Umbilical cord (tissue), 2 donors: ENCODE measurements around the gene BCL2L11. TPM values are rescaled to one million over a fixed set of nuclear protein-coding genes. Genes with fewer than 3 reads are reported as not detected.

Source experiments
- DNase-seq: peaks from one replicate; pipeline ENCODE4 v3.0.0-alpha.2; 2015; ENCODE audit warnings: low spot score
- total RNA-seq: library from RNA; depleted of rRNA; stranded (reverse); fragments of >200 nt; gene quantifications from one replicate; pipeline ENCODE4 v1.2.3, GENCODE V29; 2014; ENCODE audit warnings: low replicate concordance; ENCODE audit not compliant: insufficient read depth

BCL2L11 gene
- total RNA-seq, 1 donor from 2014 or later = 11.8 TPM

DNA sequence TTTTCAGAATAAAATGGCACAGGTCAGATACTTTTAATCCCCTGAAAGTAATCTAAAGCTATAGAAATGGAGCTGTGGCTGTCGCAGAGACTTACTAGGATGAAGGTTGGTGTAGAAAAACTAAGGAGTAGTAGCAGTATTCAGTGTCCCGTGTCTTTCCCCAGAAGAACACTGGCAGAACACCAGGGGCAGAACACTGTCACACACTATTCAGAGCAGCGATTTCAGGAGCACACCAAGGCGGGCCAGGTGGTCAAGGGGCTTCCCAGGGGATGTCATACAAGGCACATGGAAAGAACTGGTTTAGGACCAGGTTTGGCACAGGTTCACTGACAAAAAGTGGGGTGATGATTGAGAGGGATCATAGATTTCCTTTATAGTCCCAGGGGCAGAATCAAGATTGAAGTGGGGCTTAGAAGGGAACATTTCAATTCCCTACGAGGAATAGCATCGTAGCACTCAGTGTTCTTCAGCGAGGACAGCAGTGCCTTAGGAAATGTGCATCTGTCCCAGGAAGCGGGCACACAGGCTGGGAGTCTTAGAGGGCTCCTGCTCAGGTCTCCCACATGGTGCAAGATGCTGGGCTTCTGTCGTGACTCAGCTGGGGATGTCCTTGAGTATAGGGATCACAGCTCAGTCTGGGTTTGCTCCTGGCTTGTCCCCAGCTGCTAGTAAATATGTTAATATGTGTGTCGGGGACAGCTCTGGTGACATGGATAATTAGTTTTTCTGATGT lies 22.6 kb downstream of the BCL2L11 start:
- no peak for DNase-seq

GRCh38 chr2:111143843-111144198 lies 23.1 kb downstream of the BCL2L11 start:
- DNase-seq = no peak

- DNase-seq = no peak
Observed at GRCh38 chr2:111145103-111145760, 24.5 kb downstream of the BCL2L11 start.

- DNase-seq = no peak
Observed at GRCh38 chr2:111145951-111146350, 25.2 kb downstream of the BCL2L11 start.

GRCh38 chr2:111148225-111148873 lies 27.6 kb downstream of the BCL2L11 start:
- DNase-seq = no peak

DNA sequence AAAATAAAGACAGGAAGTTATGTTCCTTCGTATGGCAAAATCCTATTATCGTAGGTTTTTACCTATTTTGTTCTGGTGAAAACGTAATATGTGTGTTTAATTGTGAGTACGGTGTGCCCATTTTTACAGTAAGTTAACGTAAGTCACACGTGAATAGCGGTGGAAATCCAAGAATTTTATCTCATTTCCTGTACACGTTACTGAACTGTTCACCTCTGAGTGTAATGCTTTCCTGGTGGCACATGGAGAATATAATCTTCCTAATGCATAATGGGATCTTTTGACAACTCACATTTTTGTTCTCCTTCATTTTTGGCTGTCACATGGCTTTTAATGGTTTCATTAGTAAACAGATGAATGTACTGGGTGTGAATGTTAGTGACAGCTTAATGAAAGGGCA lies 28.2 kb downstream of the BCL2L11 start:
- no peak for DNase-seq

GRCh38 chr2:111149882-111150455 lies 29.3 kb downstream of the BCL2L11 start:
- no peak for DNase-seq

DNA sequence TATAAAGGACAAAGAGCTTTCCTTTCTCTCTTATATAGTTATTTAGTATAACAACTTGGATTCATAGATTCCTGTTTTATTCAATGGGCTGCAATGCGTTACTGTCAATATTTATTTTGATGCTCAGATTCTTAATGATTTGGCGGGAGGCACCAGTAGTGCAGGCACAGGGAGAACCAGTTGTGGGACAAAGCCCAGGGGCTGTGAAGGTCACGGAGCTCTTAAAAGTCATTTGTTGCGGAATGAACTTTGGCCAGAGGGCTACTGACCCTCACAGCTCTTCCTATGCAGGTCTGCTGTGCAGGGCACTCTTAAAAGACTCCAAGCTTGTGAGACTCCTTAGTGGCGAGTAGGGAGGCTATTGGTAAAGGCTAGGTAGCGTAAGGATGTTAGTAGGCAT lies 34.0 kb downstream of the BCL2L11 start:
- no peak for DNase-seq

- no peak for DNase-seq
Observed at GRCh38 chr2:111155610-111156009, 34.9 kb downstream of the BCL2L11 start.

- DNase-seq = no peak
Observed at GRCh38 chr2:111156529-111156928, 35.8 kb downstream of the BCL2L11 start.

DNA sequence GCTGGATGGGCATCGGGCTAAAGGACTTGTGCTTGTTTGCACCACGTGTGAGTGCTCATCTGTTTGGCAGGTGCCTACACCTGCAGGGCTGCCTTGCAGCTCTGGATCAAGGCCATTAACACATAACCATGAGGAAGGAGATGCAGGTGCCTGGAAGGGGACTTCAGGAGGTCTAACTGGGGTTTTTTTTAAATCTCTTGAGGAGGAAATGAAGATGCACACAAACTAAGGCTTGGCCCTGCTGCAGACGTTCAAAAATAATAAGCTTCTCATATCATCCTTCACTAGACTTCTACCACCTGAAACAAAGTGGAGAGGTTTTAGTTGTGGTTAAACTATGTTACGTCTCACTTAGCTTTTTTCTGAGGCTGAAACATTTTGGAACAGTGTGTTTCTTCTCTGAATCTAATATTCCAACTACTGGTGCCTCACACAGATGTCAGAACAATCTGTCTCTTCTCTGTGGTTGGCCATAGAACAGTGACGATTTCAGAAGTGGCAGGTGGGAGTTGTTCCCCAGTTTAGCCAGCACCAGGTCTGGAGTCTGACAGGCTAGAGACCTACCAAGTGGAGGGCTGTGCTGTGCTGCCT lies 36.5 kb downstream of the BCL2L11 start:
- DNase-seq = no peak

- DNase-seq = no peak
Observed at GRCh38 chr2:111157798-111158197, 37.1 kb downstream of the BCL2L11 start.

DNA sequence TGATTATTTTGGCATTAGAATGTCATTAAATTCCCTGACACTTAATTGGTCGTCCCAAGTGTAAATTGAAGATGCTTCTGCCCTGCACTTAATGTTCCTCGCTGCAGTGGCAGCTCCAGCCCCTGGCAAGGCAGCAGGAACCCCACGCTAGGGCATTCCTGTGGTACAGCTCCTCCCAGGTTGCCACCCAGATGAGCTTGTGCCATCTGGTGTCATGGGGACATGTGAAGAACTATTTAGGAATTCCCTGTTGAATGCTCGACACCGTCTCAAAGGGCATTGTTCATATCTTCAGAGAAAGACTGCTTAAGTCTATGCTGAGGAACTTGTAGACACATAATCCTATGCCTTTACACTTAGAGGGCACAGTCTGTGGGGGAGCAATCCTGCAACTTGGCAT lies 38.9 kb downstream of the BCL2L11 start:
- DNase-seq = no peak

DNA sequence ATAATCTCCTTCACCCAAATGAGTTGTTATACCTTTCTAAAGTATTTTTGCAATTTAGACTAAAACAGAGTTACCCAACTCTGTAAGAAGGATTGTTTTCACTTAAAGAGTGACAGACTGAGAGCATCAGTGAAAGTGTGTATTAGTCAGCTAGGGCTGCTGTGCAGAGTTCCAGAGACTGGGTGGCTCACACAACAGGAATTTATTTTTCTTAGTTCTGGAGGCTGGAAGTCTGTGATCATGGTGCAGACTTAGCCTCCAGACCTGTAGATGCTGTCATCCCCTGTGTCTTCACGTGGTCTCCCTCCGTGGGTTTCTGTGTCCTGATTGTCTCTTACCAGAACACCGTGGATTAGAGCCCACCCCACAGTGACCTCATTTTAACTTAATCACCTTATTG lies 40.0 kb downstream of the BCL2L11 start:
- DNase-seq = peak; percentile 69

GRCh38 chr2:111161971-111162370 lies 41.3 kb downstream of the BCL2L11 start:
- DNase-seq = no peak

GRCh38 chr2:111162718-111163331 lies 42.1 kb downstream of the BCL2L11 start:
- peak; percentile 26 for DNase-seq

GRCh38 chr2:111164078-111164477 lies 43.4 kb downstream of the BCL2L11 start:
- no peak for DNase-seq

DNA sequence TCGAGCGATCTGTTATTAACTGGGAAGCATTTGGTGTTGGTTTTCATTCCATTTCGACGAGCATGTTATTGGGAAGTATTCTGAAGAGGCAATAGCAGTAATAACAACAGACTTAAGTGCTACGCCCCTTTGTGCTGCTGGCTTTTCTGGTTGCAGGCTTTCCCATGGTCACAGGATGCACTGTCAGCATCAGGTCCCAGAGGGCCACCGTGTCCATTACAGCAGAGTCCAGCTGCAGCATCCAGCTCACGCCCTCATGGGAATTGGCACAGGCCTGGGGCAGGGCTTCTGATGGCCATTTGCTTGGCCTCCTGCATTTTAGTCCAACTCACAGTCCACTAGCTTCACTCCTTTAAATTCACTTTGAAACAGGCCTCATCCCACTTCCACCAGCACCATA lies 44.4 kb downstream of the BCL2L11 start:
- DNase-seq = no peak

- DNase-seq = no peak
Observed at GRCh38 chr2:111166115-111166514, 45.4 kb downstream of the BCL2L11 start.

DNA sequence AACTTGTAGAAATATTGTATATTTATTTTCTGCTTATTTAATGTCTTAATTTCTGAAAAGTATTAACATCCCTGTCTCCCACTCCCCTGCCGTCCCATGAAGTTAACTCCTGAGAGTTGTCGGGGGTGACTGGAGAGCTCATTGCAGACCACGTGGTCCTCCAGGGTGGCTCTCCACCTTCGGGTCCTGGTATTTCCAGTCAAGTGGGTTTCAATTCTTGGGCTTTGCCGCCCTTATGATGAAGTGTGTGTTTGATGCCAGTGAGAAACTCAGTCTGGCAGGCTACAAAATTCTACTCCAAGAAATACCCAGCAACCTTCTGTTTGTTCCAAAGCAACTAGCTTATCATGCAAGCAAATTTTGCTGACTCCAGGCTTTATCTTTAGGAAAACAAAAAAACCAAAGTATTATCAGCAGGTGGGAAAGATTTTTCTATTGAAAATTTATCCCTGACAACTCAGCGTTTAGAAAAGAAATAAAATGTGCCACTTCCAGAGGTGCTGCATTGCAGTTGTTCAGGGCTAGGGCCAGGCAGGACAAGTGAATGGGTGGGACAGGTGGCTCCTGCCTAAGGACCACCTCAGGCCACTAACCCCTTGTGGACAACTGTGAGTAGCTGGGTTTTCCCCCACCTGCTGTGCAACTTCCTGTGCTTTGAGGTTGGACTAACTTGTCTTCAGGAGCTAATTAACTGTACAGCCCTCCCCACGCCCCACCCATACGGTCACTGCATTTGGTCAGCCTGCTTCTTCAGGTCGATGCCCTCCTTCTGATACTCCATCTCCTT lies 46.6 kb downstream of the BCL2L11 start:
- DNase-seq = no peak

- DNase-seq = no peak
Observed at GRCh38 chr2:111167863-111168162, 47.1 kb downstream of the BCL2L11 start.
